HG03039 (cell line): ENCODE data around the gene LIMS4.
A peak's percentile ranks its signal among the peaks of the same experiment; 100 is the strongest.
"Not testable (repeated sequence)": the region's sequence is repeated elsewhere in the genome, so short reads cannot be mapped to it uniquely, and the experiment has no call there.

Experiments used
- ATAC-seq: cut with Tn5 transposase; IDR thresholded peaks from one replicate; pipeline ENCODE4 v1.9.1; 2021; ENCODE audit warnings: mild to moderate bottlenecking, moderate library complexity; ENCODE audit not compliant: unreplicated experiment

LIMS4 gene

GRCh38 chr2:110472171-110473058 is at the start of gene LIMS4:
TSS of gene LIMS4 (minus strand) at chr2:110472816. CDS start at chr2:110472778, 38 bp downstream.
- not testable (repeated sequence) for ATAC-seq

- peak; percentile 83 for ATAC-seq
Measured at GRCh38 chr2:110499755-110500377, 27.2 kb upstream of the LIMS4 start.

GRCh38 chr2:110496027-110496426 is 23.4 kb upstream of the LIMS4 start:
- ATAC-seq = not testable (repeated sequence)

GRCh38 chr2:110494488-110494887 is 21.9 kb upstream of the LIMS4 start:
- ATAC-seq = not testable (repeated sequence)

- not testable (repeated sequence) for ATAC-seq
Measured at GRCh38 chr2:110488991-110489390, 16.4 kb upstream of the LIMS4 start.

- ATAC-seq = not testable (repeated sequence)
Measured at GRCh38 chr2:110482697-110483096, 10.1 kb upstream of the LIMS4 start.

GRCh38 chr2:110481200-110481599 is 8.6 kb upstream of the LIMS4 start:
- ATAC-seq = not testable (repeated sequence)

GRCh38 chr2:110480084-110480483 is 7.5 kb upstream of the LIMS4 start:
- ATAC-seq = not testable (repeated sequence)

GRCh38 chr2:110477370-110477769 is 4.8 kb upstream of the LIMS4 start:
- ATAC-seq = not testable (repeated sequence)

- ATAC-seq = not testable (repeated sequence)
Measured at GRCh38 chr2:110476952-110477351, 4.3 kb upstream of the LIMS4 start.

GRCh38 chr2:110475627-110476359 is 3.2 kb upstream of the LIMS4 start:
- not testable (repeated sequence) for ATAC-seq

GRCh38 chr2:110474898-110475297 is 2.3 kb upstream of the LIMS4 start:
- peak; percentile 97 for ATAC-seq

- ATAC-seq = not testable (repeated sequence)
Measured at GRCh38 chr2:110473059-110473358, 393 bp upstream of the LIMS4 start.

GRCh38 chr2:110468921-110469320 is 3.7 kb downstream of the LIMS4 start:
- ATAC-seq = not testable (repeated sequence)

GRCh38 chr2:110465312-110465711 is 7.3 kb downstream of the LIMS4 start:
- ATAC-seq = peak; percentile 82

GRCh38 chr2:110462458-110462857 is 10.2 kb downstream of the LIMS4 start:
- not testable (repeated sequence) for ATAC-seq

GRCh38 chr2:110460318-110460717 is 12.3 kb downstream of the LIMS4 start:
- ATAC-seq = not testable (repeated sequence)

GRCh38 chr2:110457214-110457590 is 15.4 kb downstream of the LIMS4 start:
- ATAC-seq = not testable (repeated sequence)

- ATAC-seq = not testable (repeated sequence)
Measured at GRCh38 chr2:110456291-110457213, 16.1 kb downstream of the LIMS4 start.

- not testable (repeated sequence) for ATAC-seq
Measured at GRCh38 chr2:110455080-110455670, 17.4 kb downstream of the LIMS4 start.
